Neural cell (in vitro differentiated cells): ENCODE data around the gene ADAM10.

Experiments
- CTCF ChIP-seq: fragments of 450-650 bp; IDR thresholded peaks from 2 replicates; pipeline ENCODE4 v1.5.1; 2014; ENCODE audit warnings: antibody characterized with exemption, mild to moderate bottlenecking, moderate library complexity; ENCODE audit not compliant: poor library complexity, severe bottlenecking
- EZH2 ChIP-seq: fragments of 200-600, 300-800 bp; shearing (Covaris generic), sonication (generic); IDR thresholded peaks from 2 replicates; pipeline ENCODE4 v1.6.1; 2014; ENCODE audit warnings: antibody characterized with exemption, low read length, borderline replicate concordance, mild to moderate bottlenecking; ENCODE audit not compliant: insufficient read depth, poor library complexity, severe bottlenecking
- TAF1 ChIP-seq: IDR thresholded peaks from 2 replicates; pipeline ENCODE4 v1.6.1; 2012; ENCODE audit warnings: low read depth

DNA sequence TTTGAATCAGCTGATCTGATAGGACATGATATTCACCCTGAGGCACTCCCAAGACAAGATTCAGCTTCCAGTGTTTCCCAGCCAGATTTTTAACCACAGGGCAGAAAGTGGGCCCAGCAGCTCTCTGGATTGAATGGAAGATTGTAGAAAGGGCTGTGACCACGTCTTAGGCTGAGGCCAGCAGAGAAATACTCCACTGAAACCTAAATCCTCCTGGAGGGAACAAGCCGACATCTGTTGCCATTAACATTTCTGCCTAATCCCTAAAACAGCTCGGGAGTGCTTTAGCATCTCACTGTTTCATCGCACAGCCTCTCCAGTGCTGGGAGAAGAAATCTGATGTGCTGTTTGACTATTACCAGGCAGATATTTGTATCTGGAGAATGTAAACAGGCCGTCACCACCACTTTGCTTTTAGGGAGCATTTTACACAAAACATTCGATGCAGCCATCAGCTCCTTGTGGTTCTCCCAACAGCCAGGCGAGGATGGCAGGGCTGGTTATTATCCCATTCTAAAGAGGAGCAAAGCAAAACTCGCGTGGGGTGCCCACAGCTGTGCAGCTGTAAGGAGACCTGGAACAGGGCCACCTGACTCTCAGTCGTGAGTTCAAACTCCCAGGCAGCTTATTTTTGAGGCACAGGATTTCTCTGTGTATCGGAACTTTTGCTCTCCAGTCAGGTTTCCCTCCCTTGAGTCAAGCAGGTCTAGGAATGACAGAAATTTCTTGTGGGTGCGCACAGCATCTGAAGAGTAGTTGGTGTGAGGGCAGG lies 200.3 kb downstream of the ADAM10 start:
- TF ChIP-seq EZH2 (no peak), TAF1 (no peak), CTCF (no peak)
